Loucy (cell line): ENCODE measurements around the gene FOXK2.

Source experiments
- H2AFZ ChIP-seq: fragments of 200-600 bp; sonication (generic); 2 replicates; pipeline ENCODE4 v1.6.0; 2016; ENCODE audit warnings: antibody characterized with exemption, mild to moderate bottlenecking, low read length, moderate library complexity
- H3F3A ChIP-seq: fragments of 200-600 bp; 2 replicates; pipeline ENCODE4 v1.6.0; 2016; ENCODE audit warnings: antibody characterized with exemption, low read depth, mild to moderate bottlenecking
- H3K27me3 ChIP-seq: fragments of 200-600 bp; sonication (generic); 2 replicates; pipeline ENCODE4 v1.6.1; 2014; ENCODE audit warnings: low read length, mild to moderate bottlenecking; ENCODE audit not compliant: insufficient read depth, poor library complexity, severe bottlenecking
- H3K36me3 ChIP-seq: fragments of 200-600 bp; sonication (generic); 2 replicates; pipeline ENCODE4 v1.6.1; 2016; ENCODE audit warnings: low read length; ENCODE audit not compliant: insufficient read depth
- H3K4me1 ChIP-seq: fragments of 200-600 bp; sonication (generic); 2 replicates; pipeline ENCODE4 v1.5.1; 2014; ENCODE audit warnings: low read length, mild to moderate bottlenecking; ENCODE audit not compliant: insufficient read depth, poor library complexity, severe bottlenecking
- H3K4me2 ChIP-seq: fragments of 200-600 bp; sonication (generic); 2 replicates; pipeline ENCODE4 v1.6.0; 2014; ENCODE audit warnings: antibody characterized with exemption, low read length, low read depth, mild to moderate bottlenecking; ENCODE audit not compliant: poor library complexity, severe bottlenecking
- H3K4me3 ChIP-seq: fragments of 200-600 bp; sonication (generic); 2 replicates; pipeline ENCODE4 v1.5.1; 2014; ENCODE audit warnings: low read length, mild to moderate bottlenecking, mixed read lengths; ENCODE audit not compliant: poor library complexity, severe bottlenecking
- H3K79me2 ChIP-seq: fragments of 200-600 bp; sonication (generic); 2 replicates; pipeline ENCODE4 v1.6.1; 2014; ENCODE audit warnings: low read length; ENCODE audit not compliant: insufficient read depth
- H3K9ac ChIP-seq: fragments of 200-600 bp; sonication (generic); 2 replicates; pipeline ENCODE4 v1.6.0; 2014; ENCODE audit warnings: mild to moderate bottlenecking, low read depth, low read length, moderate library complexity; ENCODE audit not compliant: poor library complexity, severe bottlenecking
- H3K9me2 ChIP-seq: fragments of 200-600 bp; sonication (generic); replicated peaks from 2 replicates; pipeline ENCODE4 v1.6.1; 2016; ENCODE audit warnings: low read depth, low read length, mixed read lengths
- H3K9me3 ChIP-seq: fragments of 200-600 bp; sonication (generic); 2 replicates; pipeline ENCODE4 v1.6.1; 2014; ENCODE audit warnings: mild to moderate bottlenecking, antibody characterized with exemption, low read length, low read depth; ENCODE audit not compliant: insufficient read depth
- H4K20me1 ChIP-seq: fragments of 200-600 bp; sonication (generic); 2 replicates; pipeline ENCODE4 v1.6.0; 2014; ENCODE audit warnings: antibody characterized with exemption, low read length, mild to moderate bottlenecking; ENCODE audit not compliant: insufficient read depth, poor library complexity, severe bottlenecking
- EZH2phosphoT487 ChIP-seq: fragments of 200-600 bp; IDR thresholded peaks from 2 replicates; pipeline ENCODE4 v1.6.1; 2018; ENCODE audit warnings: antibody characterized with exemption, mild to moderate bottlenecking, moderate library complexity, borderline replicate concordance
- TF ChIP-seq, protein P1 (sequence below): fragments of 200-600 bp; sonication (generic); conservative IDR thresholded peaks from 2 replicates; pipeline ENCODE4 v1.5.1; 2014; ENCODE audit warnings: mild to moderate bottlenecking, antibody characterized with exemption, low read length

FOXK2 gene

GRCh38 chr17:82608816-82609215, 89.3 kb downstream of the FOXK2 start:
- Histone ChIP-seq H3K9me3 (no peaks in the 10 kb centered on the region), H3F3A (no peaks in the 10 kb centered on the region; the same call in 1 of the 2 replicates), H3K4me2 (no peak overlapping the region), H3K27me3 (no peaks in the 10 kb centered on the region), H3K4me1 (no peaks in the 10 kb centered on the region), H4K20me1 (no peaks in the 10 kb centered on the region), H3K79me2 (no peaks in the 10 kb centered on the region), H3K9ac (no peak overlapping the region), H2AFZ (no peak overlapping the region), H3K9me2 (no peaks in the 10 kb centered on the region), H3K36me3 (peaks cover 24% of the 10 kb centered on the region; the same call in 1 of the 2 replicates), H3K4me3 (no peak overlapping the region)
- TF ChIP-seq, protein P1, sequence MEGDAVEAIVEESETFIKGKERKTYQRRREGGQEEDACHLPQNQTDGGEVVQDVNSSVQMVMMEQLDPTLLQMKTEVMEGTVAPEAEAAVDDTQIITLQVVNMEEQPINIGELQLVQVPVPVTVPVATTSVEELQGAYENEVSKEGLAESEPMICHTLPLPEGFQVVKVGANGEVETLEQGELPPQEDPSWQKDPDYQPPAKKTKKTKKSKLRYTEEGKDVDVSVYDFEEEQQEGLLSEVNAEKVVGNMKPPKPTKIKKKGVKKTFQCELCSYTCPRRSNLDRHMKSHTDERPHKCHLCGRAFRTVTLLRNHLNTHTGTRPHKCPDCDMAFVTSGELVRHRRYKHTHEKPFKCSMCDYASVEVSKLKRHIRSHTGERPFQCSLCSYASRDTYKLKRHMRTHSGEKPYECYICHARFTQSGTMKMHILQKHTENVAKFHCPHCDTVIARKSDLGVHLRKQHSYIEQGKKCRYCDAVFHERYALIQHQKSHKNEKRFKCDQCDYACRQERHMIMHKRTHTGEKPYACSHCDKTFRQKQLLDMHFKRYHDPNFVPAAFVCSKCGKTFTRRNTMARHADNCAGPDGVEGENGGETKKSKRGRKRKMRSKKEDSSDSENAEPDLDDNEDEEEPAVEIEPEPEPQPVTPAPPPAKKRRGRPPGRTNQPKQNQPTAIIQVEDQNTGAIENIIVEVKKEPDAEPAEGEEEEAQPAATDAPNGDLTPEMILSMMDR, result no peak
- TF ChIP-seq EZH2phosphoT487, result no peak

DNA sequence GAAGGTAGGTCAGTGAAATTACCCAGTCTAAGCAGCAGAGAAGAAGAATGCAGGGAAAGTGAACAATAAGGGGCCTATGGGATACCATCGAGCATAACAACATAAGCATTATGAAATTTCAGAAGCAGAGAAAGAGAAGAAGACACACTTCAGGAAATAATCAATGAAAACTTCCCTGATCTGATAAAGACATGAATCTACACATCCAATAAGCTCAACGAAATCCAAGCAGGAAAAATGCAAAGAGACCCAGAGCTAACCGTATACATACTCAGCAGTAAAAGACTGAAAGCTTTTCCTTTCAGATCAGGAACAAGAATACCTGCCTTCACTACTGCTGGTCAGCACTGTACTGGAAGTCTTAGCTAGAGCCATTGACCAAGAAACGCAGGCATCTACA, 90.1 kb downstream of the FOXK2 start:
- no peak overlapping the region for H2AFZ ChIP-seq
- H3K79me2 ChIP-seq, result no peaks in the 10 kb centered on the region
- TF ChIP-seq EZH2phosphoT487, result no peak
- TF ChIP-seq, protein P1, result no peak
- peaks cover 24% of the 10 kb centered on the region; the same call in 1 of the 2 replicates for H3K36me3 ChIP-seq
- no peak overlapping the region for H3K4me2 ChIP-seq
- no peaks in the 10 kb centered on the region for H3K27me3 ChIP-seq
- no peaks in the 10 kb centered on the region for H3K4me1 ChIP-seq
- H3F3A ChIP-seq, result no peaks in the 10 kb centered on the region; the same call in 1 of the 2 replicates
- no peak overlapping the region for H3K9ac ChIP-seq
- H3K9me2 ChIP-seq, result no peaks in the 10 kb centered on the region
- no peaks in the 10 kb centered on the region for H3K9me3 ChIP-seq
- H4K20me1 ChIP-seq, result no peaks in the 10 kb centered on the region
- H3K4me3 ChIP-seq, result no peak overlapping the region

- no peak overlapping the region for H2AFZ ChIP-seq
- TF ChIP-seq EZH2phosphoT487, result no peak
- TF ChIP-seq, protein P1, result no peak
- H4K20me1 ChIP-seq, result no peaks in the 10 kb centered on the region
- no peaks in the 10 kb centered on the region for H3K9me3 ChIP-seq
- H3K79me2 ChIP-seq, result no peaks in the 10 kb centered on the region
- H3K4me3 ChIP-seq, result no peak overlapping the region
- no peaks in the 10 kb centered on the region; the same call in 1 of the 2 replicates for H3F3A ChIP-seq
- no peaks in the 10 kb centered on the region for H3K27me3 ChIP-seq
- H3K9me2 ChIP-seq, result no peaks in the 10 kb centered on the region
- H3K4me2 ChIP-seq, result no peak overlapping the region
- no peaks in the 10 kb centered on the region for H3K4me1 ChIP-seq
- H3K9ac ChIP-seq, result no peak overlapping the region
- peaks cover 33% of the 10 kb centered on the region; the same call in 1 of the 2 replicates for H3K36me3 ChIP-seq
Observed at GRCh38 chr17:82611140-82612058, 91.9 kb downstream of the FOXK2 start.
